ENCODE data around the gene NARS2. TPM values are rescaled to one million over a fixed set of nuclear protein-coding genes. Genes with fewer than 3 reads are reported as not detected.

Gene NARS2
- total and polyA plus RNA-seq, 10 of the 15 experiments (the other 5 are each of a cell fraction or from before 2014, with no cell fraction given), result 22.2 to 45.3 (median 36.3) TPM

DNA sequence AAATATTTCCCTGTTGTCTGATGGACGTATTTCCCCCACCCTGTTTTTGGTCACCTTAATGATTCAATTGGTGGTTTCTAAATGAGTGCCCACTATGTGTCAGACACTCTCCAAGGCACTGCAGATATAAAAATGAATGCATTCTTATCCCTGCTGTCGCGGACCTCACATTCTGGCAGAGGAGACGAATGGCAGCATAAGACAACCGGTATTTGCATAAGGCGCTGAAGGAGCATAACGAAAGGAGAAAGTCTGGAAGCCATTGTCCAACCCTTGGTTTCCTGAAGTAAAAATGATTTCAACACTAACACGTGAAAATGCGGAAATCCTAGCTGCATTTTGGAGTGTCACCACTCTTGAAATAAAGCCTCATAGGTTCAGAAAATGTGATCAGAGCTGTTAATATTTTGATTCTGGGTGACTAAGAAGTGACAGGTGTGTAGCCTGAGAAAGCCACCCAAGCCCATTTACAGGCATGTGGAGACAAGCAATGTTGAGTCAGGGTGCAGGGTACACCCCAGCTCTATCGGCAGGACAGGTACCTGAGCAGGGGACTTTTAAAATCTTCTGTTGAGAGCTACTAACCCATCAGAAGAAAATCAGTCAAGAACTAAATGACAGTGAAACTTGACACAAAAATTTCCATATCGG, 146.9 kb downstream of the NARS2 start (continued):
- TF ChIP-seq, protein P1, sequence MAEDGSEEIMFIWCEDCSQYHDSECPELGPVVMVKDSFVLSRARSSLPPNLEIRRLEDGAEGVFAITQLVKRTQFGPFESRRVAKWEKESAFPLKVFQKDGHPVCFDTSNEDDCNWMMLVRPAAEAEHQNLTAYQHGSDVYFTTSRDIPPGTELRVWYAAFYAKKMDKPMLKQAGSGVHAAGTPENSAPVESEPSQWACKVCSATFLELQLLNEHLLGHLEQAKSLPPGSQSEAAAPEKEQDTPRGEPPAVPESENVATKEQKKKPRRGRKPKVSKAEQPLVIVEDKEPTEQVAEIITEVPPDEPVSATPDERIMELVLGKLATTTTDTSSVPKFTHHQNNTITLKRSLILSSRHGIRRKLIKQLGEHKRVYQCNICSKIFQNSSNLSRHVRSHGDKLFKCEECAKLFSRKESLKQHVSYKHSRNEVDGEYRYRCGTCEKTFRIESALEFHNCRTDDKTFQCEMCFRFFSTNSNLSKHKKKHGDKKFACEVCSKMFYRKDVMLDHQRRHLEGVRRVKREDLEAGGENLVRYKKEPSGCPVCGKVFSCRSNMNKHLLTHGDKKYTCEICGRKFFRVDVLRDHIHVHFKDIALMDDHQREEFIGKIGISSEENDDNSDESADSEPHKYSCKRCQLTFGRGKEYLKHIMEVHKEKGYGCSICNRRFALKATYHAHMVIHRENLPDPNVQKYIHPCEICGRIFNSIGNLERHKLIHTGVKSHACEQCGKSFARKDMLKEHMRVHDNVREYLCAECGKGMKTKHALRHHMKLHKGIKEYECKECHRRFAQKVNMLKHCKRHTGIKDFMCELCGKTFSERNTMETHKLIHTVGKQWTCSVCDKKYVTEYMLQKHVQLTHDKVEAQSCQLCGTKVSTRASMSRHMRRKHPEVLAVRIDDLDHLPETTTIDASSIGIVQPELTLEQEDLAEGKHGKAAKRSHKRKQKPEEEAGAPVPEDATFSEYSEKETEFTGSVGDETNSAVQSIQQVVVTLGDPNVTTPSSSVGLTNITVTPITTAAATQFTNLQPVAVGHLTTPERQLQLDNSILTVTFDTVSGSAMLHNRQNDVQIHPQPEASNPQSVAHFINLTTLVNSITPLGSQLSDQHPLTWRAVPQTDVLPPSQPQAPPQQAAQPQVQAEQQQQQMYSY (CRISPR knock-in tag; IDR thresholded peaks at IDR 0.05), result no peak
- TF ChIP-seq YBX1 (IDR thresholded peaks at IDR 0.05) (no peak), RELA (IDR thresholded peaks at IDR 0.05; ENCODE audit: borderline replicate concordance, partially characterized antibody) (peak; percentile 64), PML (IDR thresholded peaks at IDR 0.05; ENCODE audit: low read length) (peak; percentile 33; the same call in 1 of the 2 replicates), TARDBP (IDR thresholded peaks at IDR 0.05; ENCODE audit: borderline replicate concordance) (no peak), SUPT20H (IDR thresholded peaks at IDR 0.05; ENCODE audit: borderline replicate concordance, control insufficient read depth, low read depth, low read length) (no peak), EED (IDR thresholded peaks at IDR 0.05; ENCODE audit: low read depth) (peak; percentile 85), CREB1 (IDR thresholded peaks at IDR 0.05; ENCODE audit: low read depth) (peak; percentile 35; the same call in 1 of the 2 replicates), RUNX3 (IDR thresholded peaks at IDR 0.05; ENCODE audit: low read length) (peak; percentile 88), SRF (IDR thresholded peaks at IDR 0.05; ENCODE audit: low read depth in 2 of 2, low read length in 2 of 2) (0 out of 4 replicates have a peak, but pooled peaks of 1 of the 2 experiments have one; percentile 45), POU2F2 (IDR thresholded peaks at IDR 0.05; ENCODE audit: borderline replicate concordance, low read depth, low read length) (peak; percentile 87; the same call in 2 of the 3 replicates), SPI1 (IDR thresholded peaks at IDR 0.05; ENCODE audit: borderline replicate concordance, insufficient read depth, low read depth, low read length) (no peak), JUND (IDR thresholded peaks at IDR 0.05; ENCODE audit: low read depth, low read length) (no peak), TBL1XR1 (IDR thresholded peaks at IDR 0.05; ENCODE audit: low read depth, low read length) (no peak), SIN3A (IDR thresholded peaks at IDR 0.05; ENCODE audit: low read depth, low read length) (no peak), JUNB (IDR thresholded peaks at IDR 0.05) (peak; percentile 94), ZNF217 (IDR thresholded peaks at IDR 0.05) (no peak), IKZF2 (IDR thresholded peaks at IDR 0.05) (peak; percentile 33 to 52; a peak in 1 of 4 replicates), ZNF622 (IDR thresholded peaks at IDR 0.05) (no peak), YY1 (IDR thresholded peaks at IDR 0.05; ENCODE audit: low read depth, low read length) (peak; percentile 42; the same call in 1 of the 2 replicates), EP300 (IDR thresholded peaks at IDR 0.05; ENCODE audit: borderline replicate concordance in 1 of 2, control insufficient read depth in 1 of 2, low read depth in 2 of 2, low read length in 2 of 2) (peak in 1 of 2 experiments; percentile 59; a peak in 1 of 4 replicates), TCF3 (IDR thresholded peaks at IDR 0.05; ENCODE audit: borderline replicate concordance, insufficient read depth, low read depth, low read length) (no peak), STAT3 (IDR thresholded peaks at IDR 0.05; ENCODE audit: low read depth, low read length) (no peak)
- TF ChIP-seq, protein P2, sequence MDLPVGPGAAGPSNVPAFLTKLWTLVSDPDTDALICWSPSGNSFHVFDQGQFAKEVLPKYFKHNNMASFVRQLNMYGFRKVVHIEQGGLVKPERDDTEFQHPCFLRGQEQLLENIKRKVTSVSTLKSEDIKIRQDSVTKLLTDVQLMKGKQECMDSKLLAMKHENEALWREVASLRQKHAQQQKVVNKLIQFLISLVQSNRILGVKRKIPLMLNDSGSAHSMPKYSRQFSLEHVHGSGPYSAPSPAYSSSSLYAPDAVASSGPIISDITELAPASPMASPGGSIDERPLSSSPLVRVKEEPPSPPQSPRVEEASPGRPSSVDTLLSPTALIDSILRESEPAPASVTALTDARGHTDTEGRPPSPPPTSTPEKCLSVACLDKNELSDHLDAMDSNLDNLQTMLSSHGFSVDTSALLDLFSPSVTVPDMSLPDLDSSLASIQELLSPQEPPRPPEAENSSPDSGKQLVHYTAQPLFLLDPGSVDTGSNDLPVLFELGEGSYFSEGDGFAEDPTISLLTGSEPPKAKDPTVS (IDR thresholded peaks at IDR 0.05; ENCODE audit: low read depth, low read length), result no peak
- TF ChIP-seq, protein P3, sequence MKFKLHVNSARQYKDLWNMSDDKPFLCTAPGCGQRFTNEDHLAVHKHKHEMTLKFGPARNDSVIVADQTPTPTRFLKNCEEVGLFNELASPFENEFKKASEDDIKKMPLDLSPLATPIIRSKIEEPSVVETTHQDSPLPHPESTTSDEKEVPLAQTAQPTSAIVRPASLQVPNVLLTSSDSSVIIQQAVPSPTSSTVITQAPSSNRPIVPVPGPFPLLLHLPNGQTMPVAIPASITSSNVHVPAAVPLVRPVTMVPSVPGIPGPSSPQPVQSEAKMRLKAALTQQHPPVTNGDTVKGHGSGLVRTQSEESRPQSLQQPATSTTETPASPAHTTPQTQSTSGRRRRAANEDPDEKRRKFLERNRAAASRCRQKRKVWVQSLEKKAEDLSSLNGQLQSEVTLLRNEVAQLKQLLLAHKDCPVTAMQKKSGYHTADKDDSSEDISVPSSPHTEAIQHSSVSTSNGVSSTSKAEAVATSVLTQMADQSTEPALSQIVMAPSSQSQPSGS (IDR thresholded peaks at IDR 0.05; ENCODE audit: low read length), result no peak
